PC-3 (cell line): Measurements from ENCODE around the gene PRKN. TPM values are rescaled to one million over a fixed set of nuclear protein-coding genes. Genes with fewer than 3 reads are reported as not detected.

Source experiments
- ATAC-seq: fragments of 200-7000 bp; cut with Tn5 transposase; 2 replicates; pipeline ENCODE4 v1.9.1; 2020; ENCODE audit warnings: mild to moderate bottlenecking, moderate library complexity
- BruUV-seq: library from RNA; stranded (reverse); fragments of 400-500 nt; replicated peaks from 2 replicates; lab custom pipeline; 2021; lab: Mats Ljungman, UMichigan
- CTCF ChIA-PET: fragments of 300-600 bp; sonication (Branson Sonifier 250); formaldehyde crosslinking; loops from one replicate; lab custom pipeline; 2022; ENCODE audit warnings: antibody characterized with exemption; lab: Charles Lee
- POLR2A ChIA-PET: fragments of 300-600 bp; sonication (Branson Sonifier 250); formaldehyde crosslinking; loops from one replicate; lab custom pipeline; 2022; ENCODE audit warnings: antibody characterized with exemption; ENCODE audit not compliant: unreplicated experiment; lab: Charles Lee
- DNase-seq: peaks from one replicate; pipeline ENCODE4 v3.0.0-alpha.2; 2015
- H2AFZ ChIP-seq: fragments of 300-600 bp; sonication (generic); 2 replicates; pipeline ENCODE4 v1.6.0; 2016; ENCODE audit warnings: antibody characterized with exemption, low read length
- H3F3A ChIP-seq: fragments of 300-600 bp; sonication (generic); one replicate; pipeline ENCODE4 v1.6.0; 2017; ENCODE audit warnings: antibody characterized with exemption, low read length, control low read depth, mild to moderate bottlenecking; ENCODE audit not compliant: unreplicated experiment
- H3K27ac ChIP-seq: fragments of 300-600 bp; sonication (generic); 2 replicates; pipeline ENCODE4 v1.5.1; 2016; ENCODE audit warnings: mild to moderate bottlenecking, low read length
- H3K27me3 ChIP-seq: fragments of 300-600 bp; sonication (generic); 2 replicates; pipeline ENCODE4 v1.6.1; 2016; ENCODE audit warnings: low read length, mixed read lengths
- H3K36me3 ChIP-seq: fragments of 300-600 bp; sonication (generic); 2 replicates; pipeline ENCODE4 v1.6.1; 2016; ENCODE audit warnings: low read depth, mixed run types, low read length, mixed read lengths
- H3K4me1 ChIP-seq: fragments of 300-600 bp; sonication (generic); 2 replicates; pipeline ENCODE4 v1.5.1; 2016; ENCODE audit warnings: low read length; ENCODE audit not compliant: insufficient read depth
- H3K4me2 ChIP-seq: fragments of 300-600 bp; sonication (generic); 2 replicates; pipeline ENCODE4 v1.6.0; 2016; ENCODE audit warnings: low read length
- H3K4me3 ChIP-seq: fragments of 300-600 bp; sonication (generic); 2 replicates; pipeline ENCODE4 v1.5.1; 2016; ENCODE audit warnings: mild to moderate bottlenecking, low read length, mixed read lengths
- H3K79me2 ChIP-seq: fragments of 300-600 bp; sonication (generic); 2 replicates; pipeline ENCODE4 v1.6.1; 2017; ENCODE audit warnings: low read length, mixed read lengths
- H3K9ac ChIP-seq: fragments of 300-600 bp; sonication (generic); 2 replicates; pipeline ENCODE4 v1.6.0; 2016; ENCODE audit warnings: mild to moderate bottlenecking, low read length
- H3K9me2 ChIP-seq: fragments of 300-600 bp; sonication (generic); replicated peaks from 2 replicates; pipeline ENCODE4 v1.6.1; 2016; ENCODE audit warnings: mixed run types, low read length, mixed read lengths
- H3K9me3 ChIP-seq: fragments of 300-600 bp; sonication (generic); 2 replicates; pipeline ENCODE4 v1.6.1; 2016; ENCODE audit warnings: low read length, mixed read lengths
- H4K20me1 ChIP-seq: fragments of 300-600 bp; sonication (generic); 2 replicates; pipeline ENCODE4 v1.6.1; 2016; ENCODE audit warnings: low read length, mixed read lengths
- CTCF ChIP-seq: fragments of 300-600 bp; sonication (generic); conservative IDR thresholded peaks from 2 replicates; pipeline ENCODE4 v1.5.1; 2017; ENCODE audit warnings: antibody characterized with exemption, low read depth, mild to moderate bottlenecking, low read length
- EZH2 ChIP-seq: fragments of 300-600 bp; sonication (generic); IDR thresholded peaks from one replicate; pipeline ENCODE4 v1.6.1; 2017; ENCODE audit warnings: antibody characterized with exemption, mild to moderate bottlenecking, low read length; ENCODE audit not compliant: unreplicated experiment
- EZH2phosphoT487 ChIP-seq: fragments of 300-600 bp; sonication (generic); IDR thresholded peaks from 2 replicates; pipeline ENCODE4 v1.6.1; 2018; ENCODE audit warnings: mild to moderate bottlenecking, antibody characterized with exemption, low read length, borderline replicate concordance
- intact Hi-C: fragments of 100-400 bp; cut with micrococcal nuclease; formaldehyde crosslinking; loops from 2 replicates; pipeline ENCODE4 v1.9.0; 2023
- total RNA-seq: library from RNA; depleted of rRNA; stranded (reverse); fragments of >200 nt; gene quantifications from 2 replicates; pipeline ENCODE4 v1.2.3, GENCODE V29; 2014

Gene PRKN
- total RNA-seq, 1 experiment from 2014 or later = not detected

GRCh38 chr6:162181741-162182401 is 545.7 kb downstream of the PRKN start:
- no peak overlapping the region for H3K4me2 ChIP-seq
- intact Hi-C loops = no loop called here
- H2AFZ ChIP-seq = no peak overlapping the region
- no peak for DNase-seq
- no peaks in the 10 kb centered on the region for H3F3A ChIP-seq
- peaks cover 4% of the 10 kb centered on the region; the same call in 1 of the 2 replicates for H3K27me3 ChIP-seq
- no peaks in the 10 kb centered on the region for H3K79me2 ChIP-seq
- H3K36me3 ChIP-seq = no peaks in the 10 kb centered on the region
- CTCF ChIA-PET = no interaction called here
- ATAC-seq = no peak
- no peaks in the 10 kb centered on the region for H4K20me1 ChIP-seq
- no peaks in the 10 kb centered on the region for H3K9me2 ChIP-seq
- no peak overlapping the region for H3K9ac ChIP-seq
- no peak overlapping the region for H3K27ac ChIP-seq
- TF ChIP-seq EZH2 (no peak), CTCF (no peak), EZH2phosphoT487 (no peak)
- BruUV-seq = no TSS peak
- H3K4me1 ChIP-seq = no peaks in the 10 kb centered on the region
- POLR2A ChIA-PET = interaction anchor here (0.7 kb wide), 1 partner anchor 46 kb away, joined by 3 read pairs; no protein-coding TSS in a partner anchor
- no peak overlapping the region for H3K4me3 ChIP-seq
- no peaks in the 10 kb centered on the region for H3K9me3 ChIP-seq

- no peaks in the 10 kb centered on the region for H3K4me1 ChIP-seq
- no peak overlapping the region for H3K9ac ChIP-seq
- no peaks in the 10 kb centered on the region for H4K20me1 ChIP-seq
- H3K9me3 ChIP-seq = no peaks in the 10 kb centered on the region
- intact Hi-C loops = no loop called here
- ATAC-seq (no peak), DNase-seq (no peak)
- no peak overlapping the region for H3K4me3 ChIP-seq
- no peaks in the 10 kb centered on the region for H3K9me2 ChIP-seq
- no peaks in the 10 kb centered on the region for H3F3A ChIP-seq
- ChIA-PET CTCF (no interaction called here), POLR2A (no interaction called here)
- peaks cover 4% of the 10 kb centered on the region; the same call in 1 of the 2 replicates for H3K27me3 ChIP-seq
- H3K79me2 ChIP-seq = no peaks in the 10 kb centered on the region
- no peak for TF ChIP-seq CTCF
- no peak for TF ChIP-seq EZH2phosphoT487
- TF ChIP-seq EZH2 = no peak
- H3K36me3 ChIP-seq = no peaks in the 10 kb centered on the region
- no peak overlapping the region for H3K27ac ChIP-seq
- BruUV-seq = no TSS peak
- no peak overlapping the region for H2AFZ ChIP-seq
- no peak overlapping the region for H3K4me2 ChIP-seq
Observed at GRCh38 chr6:162181111-162181510, 546.5 kb downstream of the PRKN start.

- Histone ChIP-seq H3K79me2 (no peaks in the 10 kb centered on the region), H3K36me3 (no peaks in the 10 kb centered on the region), H3K4me1 (no peaks in the 10 kb centered on the region), H3F3A (no peaks in the 10 kb centered on the region), H3K27me3 (peaks cover 4% of the 10 kb centered on the region; the same call in 1 of the 2 replicates), H2AFZ (no peak overlapping the region), H3K9me2 (no peaks in the 10 kb centered on the region), H3K9me3 (no peaks in the 10 kb centered on the region), H3K4me3 (no peak overlapping the region), H3K4me2 (no peak overlapping the region), H4K20me1 (no peaks in the 10 kb centered on the region), H3K27ac (no peak overlapping the region), H3K9ac (no peak overlapping the region)
- ChIA-PET CTCF (no interaction called here), POLR2A (no interaction called here)
- ATAC-seq (no peak), DNase-seq (no peak)
- intact Hi-C loops = no loop called here
- BruUV-seq = no TSS peak
- TF ChIP-seq CTCF (no peak), EZH2phosphoT487 (no peak), EZH2 (no peak)
Observed at GRCh38 chr6:162179196-162179951, 548.2 kb downstream of the PRKN start.
